IPS DF 6.9 (cell line): ENCODE results near the gene KLK3.

Experiments used
- DNase-seq: peaks from one replicate; pipeline ENCODE4 v3.0.0-alpha.2; 2013; ENCODE audit warnings: low read depth, low spot score
- H3K27ac ChIP-seq: one replicate; pipeline ENCODE4 v1.5.1; 2013; ENCODE audit warnings: low read length, control low read depth
- H3K27me3 ChIP-seq: 2 replicates; pipeline ENCODE4 v1.6.1; 2013; ENCODE audit warnings: mild to moderate bottlenecking, low read length; ENCODE audit not compliant: control insufficient read depth, insufficient read depth
- H3K36me3 ChIP-seq: 2 replicates; pipeline ENCODE4 v1.6.1; 2013; ENCODE audit warnings: low read length; ENCODE audit not compliant: control insufficient read depth, insufficient read depth
- H3K4me1 ChIP-seq: 2 replicates; pipeline ENCODE4 v1.6.1; 2013; ENCODE audit warnings: low read length; ENCODE audit not compliant: control insufficient read depth, insufficient read depth
- H3K4me3 ChIP-seq: 2 replicates; pipeline ENCODE4 v1.5.1; 2013; ENCODE audit warnings: mild to moderate bottlenecking, low read length
- H3K9me3 ChIP-seq: 2 replicates; pipeline ENCODE4 v1.6.1; 2013; ENCODE audit warnings: low read length, inconsistent platforms; ENCODE audit not compliant: control insufficient read depth, insufficient read depth
- WGBS: extraction: QIAGEN DNeasy Blood & Tissue Kit; methylation state at CpG from one replicate; pipeline ENCODE4 v1.1.7; 2013; ENCODE audit warnings: mixed read lengths, missing lambda C conversion rate; ENCODE audit not compliant: insufficient read length, insufficient coverage; 5-methylcytosine and 5-hydroxymethylcytosine counted together

The KLK3 gene

DNA sequence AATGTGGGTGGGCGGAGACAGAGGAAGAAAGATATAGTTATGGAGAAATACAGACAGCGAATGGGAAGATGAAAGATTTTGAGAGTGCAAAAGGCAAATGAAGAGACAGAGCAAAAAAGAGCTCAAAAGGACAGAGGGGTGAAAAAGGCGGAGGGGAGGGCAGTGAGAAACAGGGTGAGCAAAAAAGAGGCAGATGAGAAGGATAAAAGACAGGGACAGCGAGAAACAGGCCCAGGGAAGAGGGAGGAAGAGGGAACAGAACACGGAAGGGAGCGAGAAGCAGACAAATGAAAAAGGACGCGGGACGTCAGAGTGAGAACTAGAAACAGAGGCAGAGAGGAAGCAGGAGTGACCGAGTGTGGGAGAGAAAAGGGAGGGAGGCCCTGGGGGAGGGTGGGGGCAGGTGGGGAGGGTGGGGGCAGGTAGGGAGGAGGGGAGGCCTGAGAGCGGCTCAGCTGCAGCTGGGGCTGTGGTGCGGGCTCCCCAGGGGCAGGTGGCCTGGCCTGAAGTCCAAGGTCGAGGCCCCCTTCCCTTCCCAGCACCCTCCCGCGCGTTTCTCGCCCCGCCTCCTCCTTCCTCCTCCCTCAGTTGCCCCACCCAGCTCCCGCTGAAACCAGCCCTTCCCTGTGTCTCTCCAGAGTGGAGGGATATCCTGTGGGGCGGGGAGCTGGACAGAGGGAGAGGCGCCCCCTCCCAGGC is 34.0 kb upstream of the KLK3 start:
- Histone ChIP-seq H3K9me3 (no peaks in the 10 kb centered on the region), H3K27ac (no peak overlapping the region), H3K27me3 (no peaks in the 10 kb centered on the region), H3K4me3 (no peak overlapping the region; the same call in 1 of the 2 replicates), H3K4me1 (peaks cover 4% of the 10 kb centered on the region; the same call in 1 of the 2 replicates), H3K36me3 (no peaks in the 10 kb centered on the region)
- no CpG with 5 or more reads among the region's 21 CpGs for WGBS
- DNase-seq: no peak

DNA sequence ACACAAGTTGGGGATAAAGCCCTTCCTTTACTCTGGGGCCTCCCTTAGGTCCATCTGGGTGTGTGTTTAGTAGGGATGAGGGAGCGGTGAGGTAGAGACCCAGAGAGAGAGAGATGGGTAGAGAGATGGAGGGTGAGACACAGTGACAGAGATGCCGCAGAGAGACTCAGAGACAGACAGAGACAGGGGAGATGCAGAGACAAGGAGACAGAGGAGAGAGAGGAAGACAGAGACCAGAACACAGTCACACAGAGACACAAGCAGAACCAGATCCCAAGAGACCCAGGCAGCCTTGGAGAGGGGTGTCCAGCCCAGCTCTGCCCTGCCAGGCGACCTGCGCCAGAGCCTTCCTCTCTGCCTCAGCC is 33.5 kb upstream of the KLK3 start:
- Histone ChIP-seq H3K4me3 (no peak overlapping the region), H3K36me3 (no peaks in the 10 kb centered on the region), H3K27ac (no peak overlapping the region), H3K4me1 (peaks cover 4% of the 10 kb centered on the region; the same call in 1 of the 2 replicates), H3K9me3 (no peaks in the 10 kb centered on the region), H3K27me3 (no peaks in the 10 kb centered on the region)
- no peak for DNase-seq
- WGBS: no CpG with 5 or more reads among the region's 4 CpGs

DNA sequence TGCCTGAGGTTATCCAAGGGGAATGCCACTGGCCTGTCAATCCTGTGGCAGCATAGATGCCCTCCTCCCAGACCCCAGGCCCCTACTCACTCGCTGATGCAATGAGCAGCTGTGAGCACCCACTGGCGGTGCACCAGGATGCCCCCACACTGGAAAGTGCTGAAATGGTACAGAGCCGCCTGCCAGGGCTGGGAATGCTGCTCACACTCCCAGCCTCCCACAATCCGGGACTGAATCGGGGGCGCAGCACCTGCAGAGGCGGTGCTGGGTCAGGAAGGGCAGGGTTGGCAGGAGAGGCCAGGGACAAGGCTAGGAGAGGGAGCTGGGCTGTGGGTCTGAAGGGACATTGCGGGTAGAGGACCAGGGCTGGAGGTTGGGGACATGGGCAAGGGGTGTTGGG is 33.1 kb upstream of the KLK3 start:
- Histone ChIP-seq H3K4me3 (no peak overlapping the region), H3K27ac (no peak overlapping the region), H3K9me3 (no peaks in the 10 kb centered on the region), H3K4me1 (peaks cover 4% of the 10 kb centered on the region; the same call in 1 of the 2 replicates), H3K36me3 (no peaks in the 10 kb centered on the region), H3K27me3 (no peaks in the 10 kb centered on the region)
- DNase-seq: no peak
- no CpG with 5 or more reads among the region's 8 CpGs for WGBS

DNA sequence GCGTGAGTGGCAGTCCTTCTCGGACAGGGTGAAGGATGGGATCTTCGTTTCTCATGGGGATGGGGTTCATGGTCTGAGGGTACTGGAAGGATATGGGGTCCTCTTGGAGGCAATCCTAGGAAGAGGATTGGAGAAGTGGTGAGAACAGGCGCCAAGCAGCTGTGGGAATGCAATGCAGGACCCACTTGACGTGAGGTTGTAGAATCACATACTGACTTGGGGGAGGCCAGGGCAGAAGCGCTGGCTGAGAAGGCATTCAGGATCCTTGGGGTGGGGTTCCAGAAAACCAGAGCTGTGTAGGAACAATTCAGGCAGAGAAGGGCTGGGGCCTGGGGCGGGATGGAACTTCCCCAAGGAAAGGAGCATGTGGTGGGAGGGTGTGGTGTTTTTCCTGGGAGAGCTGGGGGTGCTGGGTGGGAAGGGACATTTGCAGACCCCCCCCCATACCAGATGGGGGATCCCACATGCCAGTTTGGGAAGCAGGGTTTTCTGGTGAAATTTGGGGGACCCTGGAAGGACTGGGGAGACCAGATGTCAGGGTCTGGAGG is 32.0 kb upstream of the KLK3 start:
- Histone ChIP-seq H3K27me3 (no peaks in the 10 kb centered on the region), H3K36me3 (no peaks in the 10 kb centered on the region), H3K4me3 (no peak overlapping the region), H3K4me1 (peaks cover 4% of the 10 kb centered on the region; the same call in 1 of the 2 replicates), H3K9me3 (no peaks in the 10 kb centered on the region), H3K27ac (no peak overlapping the region)
- no CpG with 5 or more reads among the region's 7 CpGs for WGBS
- no peak for DNase-seq

DNA sequence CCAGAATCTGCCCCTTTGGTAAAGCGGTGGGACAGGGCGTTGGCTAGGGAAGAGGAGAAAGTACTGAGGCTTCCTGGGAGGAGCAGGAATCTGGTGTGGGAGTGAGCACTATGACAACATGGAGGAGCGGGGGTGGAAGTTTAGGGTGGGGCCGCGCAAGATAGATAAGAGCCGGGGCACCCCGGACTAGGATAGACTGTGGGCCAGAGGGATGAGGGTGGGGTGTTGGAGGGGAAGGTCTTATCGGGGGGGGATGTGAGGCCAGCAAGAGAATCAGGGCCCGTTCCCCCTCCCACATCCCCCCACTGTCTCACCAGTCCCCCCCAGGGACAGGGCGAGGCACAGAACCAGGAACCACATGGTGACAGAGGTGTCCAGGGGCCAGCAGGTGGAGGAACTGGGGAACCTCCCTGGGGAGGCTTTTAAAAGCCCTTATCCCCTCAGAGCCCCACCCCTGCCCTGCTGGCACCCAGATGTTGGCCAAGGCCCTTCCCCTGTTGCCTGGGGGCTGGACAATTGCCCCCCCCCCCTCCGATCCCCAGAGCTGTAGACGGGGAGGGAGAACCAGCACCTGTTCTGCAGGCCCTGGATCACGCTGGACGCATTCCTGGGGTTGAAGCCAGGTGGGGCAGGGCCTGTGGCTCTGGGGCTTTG is 31.2 kb upstream of the KLK3 start, which contains the start of gene KLK1:
Gene KLK1, minus strand, starts transcription at position 399 of the 654 bp plus-strand sequence. Its CDS starts 39 bp downstream, at position 360.
- Histone ChIP-seq H3K36me3 (no peaks in the 10 kb centered on the region), H3K27me3 (no peaks in the 10 kb centered on the region), H3K27ac (no peak within 1 kb of the TSS), H3K4me1 (peaks cover 4% of the 10 kb centered on the region; the same call in 1 of the 2 replicates), H3K4me3 (no peak within 1 kb of the TSS), H3K9me3 (no peaks in the 10 kb centered on the region)
- whole genome bisulfite sequencing: no CpG with 5 or more reads among the region's 14 CpGs
- no peak for DNase-seq

DNA sequence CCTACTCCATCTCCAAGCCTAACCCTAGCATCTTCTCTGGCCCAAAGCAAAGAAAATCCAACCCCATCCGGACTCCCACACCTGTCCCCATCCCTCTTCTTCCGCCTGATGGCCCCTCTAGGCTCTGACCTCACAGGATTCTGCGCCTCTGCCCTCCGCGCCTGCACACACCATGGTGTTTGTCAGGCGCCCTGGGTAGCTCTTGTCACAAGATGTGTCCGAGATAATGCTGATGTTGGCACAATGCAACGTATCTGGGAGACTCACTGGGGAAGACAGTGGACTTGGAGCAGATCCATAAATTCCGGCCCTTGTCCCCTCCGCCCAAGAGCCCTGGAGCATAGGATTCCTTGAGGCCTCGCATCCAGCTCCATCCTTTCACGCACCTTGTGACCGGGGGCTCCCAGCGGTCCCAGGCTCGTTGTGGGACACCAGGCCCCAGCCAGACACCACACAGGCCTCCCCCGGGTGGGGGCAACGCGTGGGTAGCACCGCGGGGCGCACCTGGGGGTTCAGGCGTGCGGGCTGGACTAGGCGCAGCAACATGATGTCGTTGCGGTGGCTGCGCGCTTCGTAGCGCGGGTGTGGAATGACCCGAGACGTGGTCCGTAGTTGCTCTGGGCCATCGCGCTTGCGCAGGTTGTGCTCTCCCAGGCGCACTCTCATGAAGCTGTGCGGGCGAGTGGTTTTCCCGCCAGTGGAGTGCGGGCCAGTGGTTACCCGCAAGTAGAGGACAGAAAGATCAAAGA is 28.0 kb upstream of the KLK3 start:
- Histone ChIP-seq H3K4me1 (no peaks in the 10 kb centered on the region; the same call in 1 of the 2 replicates), H3K27ac (no peak overlapping the region), H3K36me3 (no peaks in the 10 kb centered on the region), H3K27me3 (no peaks in the 10 kb centered on the region), H3K9me3 (no peaks in the 10 kb centered on the region), H3K4me3 (no peak overlapping the region)
- DNase-seq: no peak
- no CpG with 5 or more reads among the region's 43 CpGs for WGBS

DNA sequence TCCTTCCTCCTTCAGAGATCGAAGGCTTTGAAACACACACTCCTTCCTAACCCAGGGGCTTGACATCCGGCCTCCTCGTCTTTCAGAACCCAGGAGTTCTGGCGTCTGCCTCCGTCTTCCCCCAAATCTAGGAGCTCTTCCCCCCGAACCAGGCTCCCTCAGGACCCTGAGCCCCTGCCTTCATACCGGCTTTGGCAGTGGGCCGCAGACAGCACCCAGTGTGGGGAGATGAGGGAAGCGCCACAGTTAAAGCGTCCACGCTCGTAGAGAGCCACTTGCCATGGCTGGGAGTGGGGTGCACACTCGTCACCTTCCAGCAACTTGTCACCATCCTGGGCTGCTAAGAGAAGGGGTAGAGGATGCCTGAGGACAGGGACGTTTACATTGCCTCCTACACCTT is 27.2 kb upstream of the KLK3 start:
- H3K4me1 ChIP-seq: no peaks in the 10 kb centered on the region
- no peaks in the 10 kb centered on the region for H3K9me3 ChIP-seq
- H3K4me3 ChIP-seq: no peak overlapping the region
- DNase-seq: no peak
- no peak overlapping the region for H3K27ac ChIP-seq
- no peaks in the 10 kb centered on the region for H3K27me3 ChIP-seq
- WGBS: no CpG with 5 or more reads among the region's 14 CpGs
- no peaks in the 10 kb centered on the region for H3K36me3 ChIP-seq

DNA sequence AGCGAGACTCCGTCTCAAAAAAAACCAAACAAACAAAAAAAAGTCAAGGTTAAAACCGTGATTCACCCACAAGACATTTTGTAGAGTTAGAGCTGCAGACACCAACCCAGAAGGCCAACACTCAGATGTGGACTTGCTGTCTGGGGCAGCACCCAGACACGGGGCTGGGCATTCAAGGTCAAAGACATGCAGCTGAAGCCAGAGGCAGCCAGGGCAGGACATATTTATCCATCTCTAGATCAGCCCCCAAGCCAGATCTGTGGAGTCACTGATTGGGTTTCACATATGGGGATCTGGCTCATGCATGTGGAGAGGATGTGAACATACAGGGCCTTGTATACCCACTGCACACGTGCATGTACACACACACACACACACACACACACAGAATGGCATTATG is 24.9 kb upstream of the KLK3 start:
- H3K27me3 ChIP-seq: no peaks in the 10 kb centered on the region
- H3K36me3 ChIP-seq: no peaks in the 10 kb centered on the region
- H3K4me3 ChIP-seq: no peak overlapping the region
- no peaks in the 10 kb centered on the region for H3K9me3 ChIP-seq
- no CpG with 5 or more reads among the region's 5 CpGs for WGBS
- no peak for DNase-seq
- H3K4me1 ChIP-seq: no peaks in the 10 kb centered on the region
- H3K27ac ChIP-seq: no peak overlapping the region

DNA sequence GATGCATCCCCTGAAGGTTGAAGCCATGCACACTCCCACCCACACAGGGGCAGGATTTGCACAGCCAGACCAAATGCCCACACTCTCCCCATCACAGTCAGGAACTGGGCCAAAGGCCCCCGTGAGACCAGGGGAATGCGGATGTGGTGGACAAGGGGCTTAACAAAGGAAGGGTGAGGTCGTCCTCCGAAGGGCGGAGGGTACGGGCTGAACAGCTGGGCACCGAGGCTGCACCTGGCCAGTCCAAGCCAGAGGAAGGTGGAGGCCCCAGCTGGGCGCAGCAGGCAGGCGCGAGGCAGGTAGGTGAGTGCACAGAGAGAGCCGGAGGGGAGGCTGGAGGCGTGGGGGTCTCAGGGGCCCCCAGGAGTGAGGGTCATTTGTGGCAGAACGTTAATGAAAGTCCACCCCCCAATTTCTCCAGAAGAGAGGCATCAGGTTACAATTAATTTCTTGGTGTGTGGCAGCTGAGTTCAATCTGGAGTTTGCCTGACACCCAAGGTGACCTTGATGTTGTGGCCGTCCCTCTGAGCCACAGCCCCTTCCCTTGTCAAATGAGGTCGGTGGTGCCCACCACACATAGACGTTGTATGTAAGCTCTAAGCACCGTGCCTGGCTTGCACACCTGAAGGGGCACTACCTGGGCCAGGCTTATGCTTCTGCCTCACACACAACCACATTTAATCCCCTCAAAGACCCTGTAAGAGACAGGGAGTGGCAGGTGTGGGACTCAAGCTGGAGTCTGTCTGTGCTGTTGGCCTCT is 24.3 kb upstream of the KLK3 start:
- Histone ChIP-seq H3K4me3 (no peak overlapping the region), H3K4me1 (no peaks in the 10 kb centered on the region), H3K36me3 (no peaks in the 10 kb centered on the region), H3K27me3 (no peaks in the 10 kb centered on the region), H3K27ac (no peak overlapping the region), H3K9me3 (no peaks in the 10 kb centered on the region)
- no CpG with 5 or more reads among the region's 17 CpGs for WGBS
- no peak for DNase-seq

DNA sequence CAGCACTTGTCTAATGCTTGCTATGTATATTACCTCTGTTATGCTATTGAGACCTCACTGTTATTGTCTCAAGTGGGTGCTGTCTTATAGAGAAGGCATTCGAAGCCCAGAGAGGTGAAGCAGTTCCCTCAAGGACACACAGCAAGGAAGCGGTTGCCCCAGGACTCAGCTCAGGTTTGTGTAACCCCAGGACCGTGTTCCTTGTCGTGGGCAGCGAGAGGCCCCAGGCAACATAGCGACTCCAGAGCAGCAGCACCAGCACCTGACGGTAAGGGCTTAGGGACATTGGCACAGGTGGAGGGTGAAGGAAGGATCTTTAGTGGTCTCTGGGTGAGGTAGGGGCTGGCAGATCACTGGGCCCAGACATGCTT is 23.7 kb upstream of the KLK3 start:
- H3K4me1 ChIP-seq: no peaks in the 10 kb centered on the region
- no CpG with 5 or more reads among the region's 7 CpGs for WGBS
- DNase-seq: no peak
- H3K27me3 ChIP-seq: no peaks in the 10 kb centered on the region
- no peaks in the 10 kb centered on the region for H3K9me3 ChIP-seq
- no peaks in the 10 kb centered on the region for H3K36me3 ChIP-seq
- no peak overlapping the region for H3K4me3 ChIP-seq
- no peak overlapping the region for H3K27ac ChIP-seq
